MM.1S (cell line): Measurements from ENCODE around the gene RNF130.

Experiments used
- DNase-seq: peaks from one replicate; pipeline ENCODE4 v3.0.0-alpha.2; 2015
- H2AFZ ChIP-seq: fragments of 300-600 bp; sonication (generic); 2 replicates; pipeline ENCODE4 v1.6.0; 2016; ENCODE audit warnings: antibody characterized with exemption, low read length
- H3F3A ChIP-seq: fragments of 300-600 bp; sonication (generic); 2 replicates; pipeline ENCODE4 v1.6.1; 2016; ENCODE audit warnings: mild to moderate bottlenecking, antibody characterized with exemption, low read length, moderate library complexity, mixed read lengths; ENCODE audit not compliant: insufficient read depth
- H3K27ac ChIP-seq: fragments of 300-600 bp; sonication (generic); 2 replicates; pipeline ENCODE4 v1.5.1; 2016; ENCODE audit warnings: mild to moderate bottlenecking, low read length
- H3K27me3 ChIP-seq: fragments of 300-600 bp; sonication (generic); replicated peaks from 2 replicates; pipeline ENCODE4 v1.6.0; 2016; ENCODE audit warnings: low read length; ENCODE audit not compliant: insufficient read depth
- H3K36me3 ChIP-seq: fragments of 300-600 bp; sonication (generic); replicated peaks from 2 replicates; pipeline ENCODE4 v1.6.1; 2016; ENCODE audit warnings: mild to moderate bottlenecking, low read length, mixed read lengths; ENCODE audit not compliant: insufficient read depth
- H3K4me1 ChIP-seq: fragments of 300-600 bp; sonication (generic); 2 replicates; pipeline ENCODE4 v1.6.1; 2016; ENCODE audit warnings: low read length, mixed read lengths
- H3K4me2 ChIP-seq: fragments of 300-600 bp; sonication (generic); 2 replicates; pipeline ENCODE4 v1.6.0; 2016; ENCODE audit warnings: low read depth, low read length
- H3K4me3 ChIP-seq: fragments of 300-600 bp; sonication (generic); 2 replicates; pipeline ENCODE4 v1.5.1; 2016; ENCODE audit warnings: low read length, mixed read lengths
- H3K79me2 ChIP-seq: fragments of 300-600 bp; sonication (generic); 2 replicates; pipeline ENCODE4 v1.6.1; 2016; ENCODE audit warnings: mixed run types, low read length, mixed read lengths
- H3K9ac ChIP-seq: fragments of 300-600 bp; sonication (generic); 2 replicates; pipeline ENCODE4 v1.6.1; 2016; ENCODE audit warnings: low read length, mixed read lengths
- H3K9me2 ChIP-seq: fragments of 300-600 bp; sonication (generic); replicated peaks from 2 replicates; pipeline ENCODE4 v1.6.1; 2016; ENCODE audit warnings: mild to moderate bottlenecking, low read length, mixed read lengths; ENCODE audit not compliant: insufficient read depth
- H3K9me3 ChIP-seq: fragments of 300-600 bp; sonication (generic); replicated peaks from 2 replicates; pipeline ENCODE4 v1.6.1; 2016; ENCODE audit warnings: mild to moderate bottlenecking, low read length, mixed read lengths; ENCODE audit not compliant: insufficient read depth
- H4K20me1 ChIP-seq: fragments of 300-600 bp; sonication (generic); 2 replicates; pipeline ENCODE4 v1.6.1; 2016; ENCODE audit warnings: mild to moderate bottlenecking, low read length, moderate library complexity, mixed read lengths; ENCODE audit not compliant: insufficient read depth
- EZH2 ChIP-seq: fragments of 300-600 bp; sonication (generic); optimal IDR thresholded peaks from 2 replicates; pipeline ENCODE3; 2017; ENCODE audit warnings: low read depth, mild to moderate bottlenecking, antibody characterized with exemption, low read length, mixed read lengths
- EZH2phosphoT487 ChIP-seq: fragments of 300-600 bp; sonication (generic); IDR thresholded peaks from 2 replicates; pipeline ENCODE4 v1.6.1; 2018; ENCODE audit warnings: antibody characterized with exemption, low read length
- TF ChIP-seq, protein P1 (sequence below): fragments of 300-600 bp; sonication (generic); IDR thresholded peaks from 2 replicates; pipeline ENCODE4 v1.5.1; 2016; ENCODE audit warnings: antibody characterized with exemption, low read length, mixed read lengths

Gene RNF130, protein sequence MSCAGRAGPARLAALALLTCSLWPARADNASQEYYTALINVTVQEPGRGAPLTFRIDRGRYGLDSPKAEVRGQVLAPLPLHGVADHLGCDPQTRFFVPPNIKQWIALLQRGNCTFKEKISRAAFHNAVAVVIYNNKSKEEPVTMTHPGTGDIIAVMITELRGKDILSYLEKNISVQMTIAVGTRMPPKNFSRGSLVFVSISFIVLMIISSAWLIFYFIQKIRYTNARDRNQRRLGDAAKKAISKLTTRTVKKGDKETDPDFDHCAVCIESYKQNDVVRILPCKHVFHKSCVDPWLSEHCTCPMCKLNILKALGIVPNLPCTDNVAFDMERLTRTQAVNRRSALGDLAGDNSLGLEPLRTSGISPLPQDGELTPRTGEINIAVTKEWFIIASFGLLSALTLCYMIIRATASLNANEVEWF

DNA sequence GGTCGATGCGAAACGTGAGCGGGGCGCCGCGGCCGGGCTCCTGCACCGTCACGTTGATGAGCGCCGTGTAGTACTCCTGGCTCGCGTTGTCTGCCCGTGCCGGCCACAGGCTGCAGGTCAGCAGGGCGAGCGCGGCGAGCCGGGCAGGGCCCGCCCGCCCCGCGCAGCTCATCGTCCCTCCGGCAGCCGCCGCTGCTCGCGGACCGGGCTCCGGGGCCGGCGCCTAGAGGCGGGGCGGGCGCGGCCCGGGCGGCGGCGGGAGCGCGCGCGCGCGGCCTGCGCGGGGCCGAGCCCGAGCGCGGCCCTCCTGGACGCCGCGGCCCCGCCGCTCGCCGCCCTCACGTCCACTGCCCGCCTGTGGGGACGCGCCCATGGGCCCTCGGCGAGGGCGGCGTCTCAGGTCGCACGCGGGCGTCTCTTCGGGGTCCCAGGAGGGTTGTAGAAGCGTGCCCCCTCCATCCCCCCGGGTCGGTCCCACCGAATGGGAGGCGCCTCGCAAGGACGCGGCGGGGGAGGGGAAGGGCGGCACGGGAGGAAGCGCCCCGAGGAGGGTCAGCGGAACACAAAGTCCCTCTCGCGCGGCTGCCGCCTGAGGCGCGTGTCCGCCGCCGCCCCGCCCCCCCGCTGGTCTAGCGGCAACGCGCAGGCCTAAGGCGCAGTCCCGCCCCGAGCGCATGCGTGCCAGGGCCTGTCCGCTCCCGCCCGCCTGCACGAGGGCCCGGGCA lies at the start of gene RNF130:
Gene RNF130, minus strand, starts transcription at position 229 of the 725 bp plus-strand sequence. Its CDS starts 57 bp downstream, at position 172.
- Histone ChIP-seq H3K4me3 (no peak within 1 kb of the TSS), H3K4me2 (no peak within 1 kb of the TSS), H3F3A (no peaks in the 10 kb centered on the region), H3K9me2 (no peaks in the 10 kb centered on the region), H3K79me2 (no peaks in the 10 kb centered on the region), H3K27ac (no peak within 1 kb of the TSS), H3K27me3 (peaks cover 9% of the 10 kb centered on the region; the same call in 1 of the 2 replicates), H2AFZ (no peak within 1 kb of the TSS), H3K9me3 (no peaks in the 10 kb centered on the region), H3K9ac (no peak within 1 kb of the TSS), H4K20me1 (no peaks in the 10 kb centered on the region), H3K36me3 (no peaks in the 10 kb centered on the region), H3K4me1 (no peaks in the 10 kb centered on the region)
- DNase-seq = no peak
- TF ChIP-seq, protein P1, sequence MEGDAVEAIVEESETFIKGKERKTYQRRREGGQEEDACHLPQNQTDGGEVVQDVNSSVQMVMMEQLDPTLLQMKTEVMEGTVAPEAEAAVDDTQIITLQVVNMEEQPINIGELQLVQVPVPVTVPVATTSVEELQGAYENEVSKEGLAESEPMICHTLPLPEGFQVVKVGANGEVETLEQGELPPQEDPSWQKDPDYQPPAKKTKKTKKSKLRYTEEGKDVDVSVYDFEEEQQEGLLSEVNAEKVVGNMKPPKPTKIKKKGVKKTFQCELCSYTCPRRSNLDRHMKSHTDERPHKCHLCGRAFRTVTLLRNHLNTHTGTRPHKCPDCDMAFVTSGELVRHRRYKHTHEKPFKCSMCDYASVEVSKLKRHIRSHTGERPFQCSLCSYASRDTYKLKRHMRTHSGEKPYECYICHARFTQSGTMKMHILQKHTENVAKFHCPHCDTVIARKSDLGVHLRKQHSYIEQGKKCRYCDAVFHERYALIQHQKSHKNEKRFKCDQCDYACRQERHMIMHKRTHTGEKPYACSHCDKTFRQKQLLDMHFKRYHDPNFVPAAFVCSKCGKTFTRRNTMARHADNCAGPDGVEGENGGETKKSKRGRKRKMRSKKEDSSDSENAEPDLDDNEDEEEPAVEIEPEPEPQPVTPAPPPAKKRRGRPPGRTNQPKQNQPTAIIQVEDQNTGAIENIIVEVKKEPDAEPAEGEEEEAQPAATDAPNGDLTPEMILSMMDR = no peak
- TF ChIP-seq EZH2phosphoT487 = no peak
- no peak for TF ChIP-seq EZH2

DNA sequence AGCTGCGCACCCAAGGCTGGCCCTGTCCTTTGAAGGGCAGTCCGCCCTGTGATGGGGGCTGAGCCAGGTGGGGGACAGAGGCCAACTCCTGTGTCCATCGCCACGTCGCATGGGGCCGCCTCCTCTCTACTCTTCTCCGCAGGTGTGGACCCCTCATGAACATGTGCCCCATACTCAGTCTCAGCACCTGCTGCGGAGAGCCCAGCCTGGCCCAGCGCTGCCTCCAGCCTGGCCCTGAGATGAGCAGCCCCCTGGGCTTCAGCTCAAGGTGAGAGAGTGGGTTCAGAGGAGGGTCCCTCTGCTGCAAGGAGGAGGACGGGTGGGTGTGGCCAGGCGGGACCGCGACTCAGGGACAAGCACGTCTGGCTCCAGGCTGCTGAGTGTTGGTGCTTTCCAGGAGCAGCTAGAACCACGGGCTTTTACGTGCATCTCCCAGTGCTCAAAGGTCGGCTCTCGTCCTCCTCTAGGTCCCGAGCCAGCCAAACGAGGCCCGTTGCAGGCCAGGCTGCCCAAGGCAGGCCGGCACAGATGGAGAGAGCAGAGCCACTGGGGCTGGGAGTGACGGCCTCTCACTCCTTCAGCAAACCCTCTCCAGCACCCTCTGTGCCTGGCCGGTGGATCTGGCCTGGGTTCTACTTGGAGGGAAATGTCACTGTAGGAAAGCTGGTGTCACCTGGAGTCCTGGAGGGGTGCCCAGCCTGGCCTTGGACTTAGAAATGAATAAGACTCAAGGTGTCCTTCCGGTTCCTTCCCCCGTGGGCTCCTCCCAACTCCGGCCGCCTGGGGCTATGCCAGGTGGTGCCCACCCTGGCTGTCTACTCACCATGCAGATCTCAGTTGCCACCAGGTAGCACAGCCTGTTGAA lies 48.9 kb upstream of the RNF130 start:
- Histone ChIP-seq H3K27ac (no peak overlapping the region), H2AFZ (no peak overlapping the region), H3K9ac (no peak overlapping the region), H3K9me2 (no peaks in the 10 kb centered on the region), H3K27me3 (peaks cover 35% of the 10 kb centered on the region), H3F3A (no peaks in the 10 kb centered on the region), H3K9me3 (no peaks in the 10 kb centered on the region), H3K79me2 (no peaks in the 10 kb centered on the region), H4K20me1 (no peaks in the 10 kb centered on the region), H3K4me2 (no peak overlapping the region), H3K4me3 (no peak overlapping the region), H3K36me3 (no peaks in the 10 kb centered on the region), H3K4me1 (no peaks in the 10 kb centered on the region)
- DNase-seq = no peak
- TF ChIP-seq EZH2phosphoT487 (no peak), EZH2 (no peak)
- TF ChIP-seq, protein P1 = no peak

DNA sequence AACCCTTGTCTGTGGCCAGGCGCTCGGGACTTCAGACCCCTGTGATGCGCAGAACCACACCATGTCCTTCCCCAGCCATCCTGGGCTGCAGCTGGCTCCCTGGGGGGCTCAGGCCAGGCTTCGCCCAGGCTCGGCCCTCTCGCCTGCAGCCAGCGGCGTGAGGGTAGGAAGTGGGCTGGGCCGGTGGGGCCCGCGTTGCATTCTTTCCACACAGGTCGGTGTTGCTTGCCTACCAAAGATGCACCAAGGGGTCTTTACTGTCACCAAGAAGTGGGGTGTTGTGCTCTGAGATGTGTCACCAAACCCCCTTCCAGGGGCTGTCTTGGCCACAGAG lies 48.3 kb upstream of the RNF130 start:
- H3F3A ChIP-seq = no peaks in the 10 kb centered on the region
- no peaks in the 10 kb centered on the region for H3K79me2 ChIP-seq

More for the DNA sequence above, 48.3 kb upstream of the RNF130 start:
- no peaks in the 10 kb centered on the region for H4K20me1 ChIP-seq
- H3K4me2 ChIP-seq = no peak overlapping the region
- no peaks in the 10 kb centered on the region for H3K9me3 ChIP-seq
- H3K36me3 ChIP-seq = no peaks in the 10 kb centered on the region
- H3K27me3 ChIP-seq = peaks cover 31% of the 10 kb centered on the region
- TF ChIP-seq, protein P1 = no peak
- no peak overlapping the region for H3K9ac ChIP-seq
- no peak overlapping the region for H2AFZ ChIP-seq
- no peaks in the 10 kb centered on the region for H3K9me2 ChIP-seq
- H3K4me3 ChIP-seq = no peak overlapping the region
- H3K27ac ChIP-seq = no peak overlapping the region
- no peak for DNase-seq
- no peaks in the 10 kb centered on the region for H3K4me1 ChIP-seq
